IPS DF 4.7 (cell line): ENCODE data around the gene GATD1.
"Not testable (repeated sequence)": the region's sequence is repeated elsewhere in the genome, so short reads cannot be mapped to it uniquely, and the experiment has no call there.

Experiments used
- DNase-seq: peaks from one replicate; pipeline ENCODE4 v3.0.0-alpha.2; 2013; ENCODE audit warnings: low spot score; ENCODE audit errors: extremely low read depth

Gene GATD1

GRCh38 chr11:763549-764321 lies 13.6 kb downstream of the GATD1 start:
- DNase-seq = no peak

- DNase-seq = no peak
These were observed 14.2 kb downstream of the GATD1 start for GRCh38 chr11:763073-763463.

GRCh38 chr11:762421-763072 lies 14.7 kb downstream of the GATD1 start:
- no peak for DNase-seq

- DNase-seq = no peak
These were observed 15.7 kb downstream of the GATD1 start for GRCh38 chr11:761526-762108.

GRCh38 chr11:760236-760635 lies 17.1 kb downstream of the GATD1 start:
- DNase-seq = no peak

- no peak for DNase-seq
These were observed 27.6 kb downstream of the GATD1 start for GRCh38 chr11:749731-750130.

- no peak for DNase-seq
These were observed 29.3 kb downstream of the GATD1 start for GRCh38 chr11:748007-748359.

- no peak for DNase-seq
These were observed 29.9 kb downstream of the GATD1 start, which contains the start of gene TALDO1 for GRCh38 chr11:747158-748006. TSS of gene TALDO1 (plus strand) at chr11:747464. CDS start at chr11:747482, 18 bp downstream.

GRCh38 chr11:746289-747157 lies 30.8 kb downstream of the GATD1 start:
- DNase-seq = no peak

GRCh38 chr11:745428-745827 lies 31.9 kb downstream of the GATD1 start:
- no peak for DNase-seq

- DNase-seq = no peak
These were observed 34.6 kb downstream of the GATD1 start for GRCh38 chr11:742571-743201.

GRCh38 chr11:742156-742546 lies 35.1 kb downstream of the GATD1 start:
- DNase-seq = no peak

GRCh38 chr11:737899-738298 lies 39.4 kb downstream of the GATD1 start:
- DNase-seq = not testable (repeated sequence)

GRCh38 chr11:737366-737765 lies 39.9 kb downstream of the GATD1 start:
- no peak for DNase-seq

- not testable (repeated sequence) for DNase-seq
These were observed 42.7 kb downstream of the GATD1 start for GRCh38 chr11:734541-734940.

GRCh38 chr11:733072-733471 lies 44.2 kb downstream of the GATD1 start:
- no peak for DNase-seq

- no peak for DNase-seq
These were observed 47.7 kb downstream of the GATD1 start for GRCh38 chr11:729492-730074.

- no peak for DNase-seq
These were observed 48.3 kb downstream of the GATD1 start for GRCh38 chr11:728901-729491.
